Measurements from ENCODE around the gene SH3PXD2A.
A peak's percentile ranks its signal among the peaks of the same experiment; 100 is the strongest.

SH3PXD2A gene

DNA sequence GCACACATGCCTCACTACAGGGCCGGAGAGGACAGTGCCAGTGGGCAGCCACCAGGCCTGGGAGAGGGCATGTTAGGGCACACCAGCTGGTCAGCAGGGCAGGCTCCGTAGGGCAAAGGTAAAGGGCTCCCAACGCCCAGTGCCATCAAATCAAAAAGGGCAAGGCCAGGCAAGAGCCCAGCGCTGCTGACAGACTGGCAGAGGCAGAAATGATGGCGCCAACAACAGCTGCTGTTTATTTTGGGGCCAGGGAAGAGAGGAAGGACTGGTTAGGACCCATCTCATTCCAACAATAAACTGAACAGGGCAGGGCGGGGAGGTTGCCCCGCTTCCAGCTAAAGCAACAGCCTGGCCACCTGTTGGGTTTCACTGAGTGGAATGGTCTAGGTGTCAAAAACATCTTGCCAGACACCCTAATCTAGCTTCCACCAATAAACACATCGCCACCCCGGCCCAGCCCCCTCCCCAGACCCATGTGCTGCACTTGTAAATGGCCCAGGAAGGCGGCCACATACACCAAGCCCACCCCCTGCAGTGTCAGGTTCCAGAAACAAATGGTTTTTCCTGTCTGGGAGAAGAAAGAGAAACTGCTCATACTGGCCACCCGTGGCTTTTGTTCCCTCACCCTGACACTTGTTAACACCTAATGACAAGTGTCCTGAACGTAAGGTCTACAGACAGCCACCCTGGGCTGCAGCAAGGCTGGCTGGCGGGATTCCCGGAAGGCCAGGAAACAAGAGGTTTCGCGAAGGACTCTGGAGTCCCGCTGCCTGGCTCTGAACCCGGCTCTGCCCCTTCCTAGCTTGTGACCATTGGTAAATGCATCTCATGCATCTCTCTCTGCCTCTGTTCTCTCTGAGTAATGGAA lies 15.3 kb downstream of the SH3PXD2A start:
- Histone ChIP-seq H3K4me1 (ENCODE audit: control insufficient read depth, insufficient read depth, low read length) (peaks cover 43% of the 10 kb centered on the region), H3K4me3 (ENCODE audit: low read length in 2 of 2) (no peak overlapping the region)

GRCh38 chr10:103839519-103839871 lies 15.9 kb downstream of the SH3PXD2A start:
- no peak overlapping the region for H3K27ac ChIP-seq (ENCODE audit: low read length)

More for the DNA sequence above, 15.3 kb downstream of the SH3PXD2A start:
- Histone ChIP-seq H3K9ac (ENCODE audit: low read length in 2 of 2) (no peak overlapping the region), H3K36me3 (ENCODE audit: control insufficient read depth in 2 of 2, insufficient read depth in 2 of 2, low read length in 2 of 2) (no peaks in the 10 kb centered on the region), H3K27ac (ENCODE audit: low read length) (no peak overlapping the region), H3K9me3 (ENCODE audit: control insufficient read depth in 2 of 2, low read length in 2 of 2) (no peaks in the 10 kb centered on the region), H3K27me3 (ENCODE audit: control insufficient read depth in 1 of 2, insufficient read depth in 2 of 2, low read length in 2 of 2) (no peaks in the 10 kb centered on the region)

DNA sequence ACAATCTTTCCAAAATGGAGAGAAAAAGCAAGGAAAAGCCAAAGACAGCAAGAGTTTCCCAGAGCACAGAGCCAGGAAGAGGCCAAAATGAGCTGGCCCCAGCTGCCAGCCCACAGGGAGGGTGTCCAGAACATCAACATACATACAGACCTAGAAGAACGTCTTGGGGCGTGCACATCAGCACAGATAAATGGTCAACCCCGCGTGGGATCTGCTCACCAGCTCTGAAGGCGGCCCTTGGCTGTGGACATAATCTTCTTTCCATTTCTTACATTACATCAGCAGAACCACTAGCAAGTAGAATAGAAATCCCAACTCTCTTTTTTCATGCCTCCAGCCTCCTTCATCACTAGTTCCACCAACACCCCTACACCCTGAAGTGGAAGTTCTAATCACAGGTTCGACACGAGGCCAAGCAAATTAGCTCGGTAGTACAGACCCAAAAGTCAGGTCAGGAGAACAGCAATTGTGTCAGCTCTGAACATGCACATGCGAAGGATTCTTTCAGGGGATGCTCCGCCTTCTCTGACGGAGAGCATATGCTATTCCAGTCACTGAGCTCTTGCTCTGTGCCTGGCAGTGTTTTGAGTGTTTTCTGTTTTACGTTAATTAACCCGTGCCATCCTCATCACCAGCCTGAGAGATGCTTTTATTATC lies 16.4 kb downstream of the SH3PXD2A start:
- Histone ChIP-seq H3K4me1 (ENCODE audit: control insufficient read depth, insufficient read depth, low read length) (peaks cover 46% of the 10 kb centered on the region), H3K9ac (ENCODE audit: low read length in 2 of 2) (no peak overlapping the region), H3K9me3 (ENCODE audit: control insufficient read depth in 2 of 2, low read length in 2 of 2) (no peaks in the 10 kb centered on the region), H3K36me3 (ENCODE audit: control insufficient read depth in 2 of 2, insufficient read depth in 2 of 2, low read length in 2 of 2) (no peaks in the 10 kb centered on the region), H3K4me3 (ENCODE audit: low read length in 2 of 2) (no peak overlapping the region), H3K27ac (ENCODE audit: low read length) (no peak overlapping the region), H3K27me3 (ENCODE audit: control insufficient read depth in 1 of 2, insufficient read depth in 2 of 2, low read length in 2 of 2) (no peaks in the 10 kb centered on the region)

More at GRCh38 chr10:103839519-103839871, 15.9 kb downstream of the SH3PXD2A start:
- Histone ChIP-seq H3K4me1 (ENCODE audit: control insufficient read depth, insufficient read depth, low read length) (peaks cover 46% of the 10 kb centered on the region), H3K4me3 (ENCODE audit: low read length in 2 of 2) (no peak overlapping the region), H3K9ac (ENCODE audit: low read length in 2 of 2) (no peak overlapping the region), H3K9me3 (ENCODE audit: control insufficient read depth in 2 of 2, low read length in 2 of 2) (no peaks in the 10 kb centered on the region), H3K27me3 (ENCODE audit: control insufficient read depth in 1 of 2, insufficient read depth in 2 of 2, low read length in 2 of 2) (no peaks in the 10 kb centered on the region), H3K36me3 (ENCODE audit: control insufficient read depth in 2 of 2, insufficient read depth in 2 of 2, low read length in 2 of 2) (no peaks in the 10 kb centered on the region)

GRCh38 chr10:103838070-103838395 lies 17.3 kb downstream of the SH3PXD2A start:
- no peak overlapping the region for H3K27ac ChIP-seq (ENCODE audit: low read length)
- H3K36me3 ChIP-seq (ENCODE audit: control insufficient read depth in 2 of 2, insufficient read depth in 2 of 2, low read length in 2 of 2): no peaks in the 10 kb centered on the region
- H3K4me3 ChIP-seq (ENCODE audit: low read length in 2 of 2): no peak overlapping the region
- no peak overlapping the region for H3K9ac ChIP-seq (ENCODE audit: low read length in 2 of 2)
- H3K27me3 ChIP-seq (ENCODE audit: control insufficient read depth in 1 of 2, insufficient read depth in 2 of 2, low read length in 2 of 2): no peaks in the 10 kb centered on the region
- H3K4me1 ChIP-seq (ENCODE audit: control insufficient read depth, insufficient read depth, low read length): peaks cover 37% of the 10 kb centered on the region
- no peaks in the 10 kb centered on the region for H3K9me3 ChIP-seq (ENCODE audit: control insufficient read depth in 2 of 2, low read length in 2 of 2)

DNA sequence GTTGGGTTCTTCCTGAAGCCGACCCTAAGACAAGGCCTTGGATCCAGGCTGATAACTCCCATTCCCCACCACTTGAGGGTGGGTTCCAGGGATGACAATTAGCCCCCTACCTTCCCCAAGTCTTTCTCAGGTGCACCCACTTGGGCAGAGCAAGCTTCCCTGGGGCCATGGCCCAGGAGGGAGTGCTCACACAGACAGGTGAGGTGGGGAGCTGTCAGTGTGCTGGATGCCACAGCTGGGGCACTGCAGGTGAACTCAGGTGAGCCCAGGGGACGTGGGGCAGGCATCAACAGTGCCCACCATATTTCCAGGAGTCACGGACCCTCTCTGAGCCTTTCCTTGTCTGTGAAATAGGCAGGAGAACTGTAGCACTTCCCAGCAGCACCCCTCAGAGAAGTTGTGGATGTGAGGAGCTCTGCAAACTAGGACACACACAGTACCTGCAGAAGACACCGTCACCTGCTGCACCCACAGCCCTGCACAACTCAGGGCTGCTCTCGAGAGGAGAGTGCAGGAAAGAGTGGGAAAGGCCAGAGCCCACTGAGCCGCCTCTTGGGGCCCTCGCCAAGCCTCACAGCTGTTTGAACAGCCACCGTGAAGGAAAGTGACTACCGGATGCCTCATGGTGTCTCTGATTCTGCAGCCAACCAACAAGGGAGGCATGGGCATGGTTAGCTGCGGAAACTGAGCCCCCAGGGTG lies 17.9 kb downstream of the SH3PXD2A start:
- Histone ChIP-seq H3K27me3 (ENCODE audit: control insufficient read depth in 1 of 2, insufficient read depth in 2 of 2, low read length in 2 of 2) (no peaks in the 10 kb centered on the region), H3K27ac (ENCODE audit: low read length) (no peak overlapping the region), H3K4me1 (ENCODE audit: control insufficient read depth, insufficient read depth, low read length) (peaks cover 36% of the 10 kb centered on the region), H3K9me3 (ENCODE audit: control insufficient read depth in 2 of 2, low read length in 2 of 2) (no peaks in the 10 kb centered on the region), H3K36me3 (ENCODE audit: control insufficient read depth in 2 of 2, insufficient read depth in 2 of 2, low read length in 2 of 2) (no peaks in the 10 kb centered on the region), H3K9ac (ENCODE audit: low read length in 2 of 2) (no peak overlapping the region), H3K4me3 (ENCODE audit: low read length in 2 of 2) (no peak overlapping the region)

DNA sequence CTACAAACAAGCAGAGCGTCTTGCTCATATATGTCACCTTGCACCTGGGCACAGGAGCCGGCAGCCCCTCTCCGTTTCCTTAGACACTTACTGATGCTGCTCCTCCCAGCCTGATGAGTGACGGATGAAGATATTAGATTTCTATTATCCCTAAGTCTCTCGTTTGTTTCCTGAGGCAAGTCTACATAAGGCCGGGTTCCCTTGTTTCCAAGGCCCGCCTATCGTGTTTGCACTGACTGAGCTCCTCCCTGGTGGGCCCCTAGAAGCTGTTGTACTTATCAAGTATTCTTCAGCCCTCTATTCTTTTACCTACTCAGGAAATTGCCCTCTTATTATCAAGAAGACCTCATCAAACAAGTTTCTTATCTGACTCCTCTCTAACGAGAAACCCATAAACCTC lies 18.5 kb downstream of the SH3PXD2A start:
- Histone ChIP-seq H3K4me1 (ENCODE audit: control insufficient read depth, insufficient read depth, low read length) (peaks cover 36% of the 10 kb centered on the region), H3K9me3 (ENCODE audit: control insufficient read depth in 2 of 2, low read length in 2 of 2) (no peaks in the 10 kb centered on the region), H3K36me3 (ENCODE audit: control insufficient read depth in 2 of 2, insufficient read depth in 2 of 2, low read length in 2 of 2) (no peaks in the 10 kb centered on the region), H3K9ac (ENCODE audit: low read length in 2 of 2) (no peak overlapping the region), H3K27ac (ENCODE audit: low read length) (no peak overlapping the region), H3K27me3 (ENCODE audit: control insufficient read depth in 1 of 2, insufficient read depth in 2 of 2, low read length in 2 of 2) (no peaks in the 10 kb centered on the region), H3K4me3 (ENCODE audit: low read length in 2 of 2) (no peak overlapping the region)

- peak overlapping the region; percentile 46 for H3K27ac ChIP-seq (ENCODE audit: low read length)
- peaks cover 36% of the 10 kb centered on the region for H3K4me1 ChIP-seq (ENCODE audit: control insufficient read depth, insufficient read depth, low read length)
- no peak overlapping the region for H3K9ac ChIP-seq (ENCODE audit: low read length in 2 of 2)
- no peaks in the 10 kb centered on the region for H3K9me3 ChIP-seq (ENCODE audit: control insufficient read depth in 2 of 2, low read length in 2 of 2)
- no peaks in the 10 kb centered on the region for H3K36me3 ChIP-seq (ENCODE audit: control insufficient read depth in 2 of 2, insufficient read depth in 2 of 2, low read length in 2 of 2)
- no peaks in the 10 kb centered on the region for H3K27me3 ChIP-seq (ENCODE audit: control insufficient read depth in 1 of 2, insufficient read depth in 2 of 2, low read length in 2 of 2)
- no peak overlapping the region for H3K4me3 ChIP-seq (ENCODE audit: low read length in 2 of 2)
Observed at GRCh38 chr10:103836273-103836672, 19.1 kb downstream of the SH3PXD2A start.

DNA sequence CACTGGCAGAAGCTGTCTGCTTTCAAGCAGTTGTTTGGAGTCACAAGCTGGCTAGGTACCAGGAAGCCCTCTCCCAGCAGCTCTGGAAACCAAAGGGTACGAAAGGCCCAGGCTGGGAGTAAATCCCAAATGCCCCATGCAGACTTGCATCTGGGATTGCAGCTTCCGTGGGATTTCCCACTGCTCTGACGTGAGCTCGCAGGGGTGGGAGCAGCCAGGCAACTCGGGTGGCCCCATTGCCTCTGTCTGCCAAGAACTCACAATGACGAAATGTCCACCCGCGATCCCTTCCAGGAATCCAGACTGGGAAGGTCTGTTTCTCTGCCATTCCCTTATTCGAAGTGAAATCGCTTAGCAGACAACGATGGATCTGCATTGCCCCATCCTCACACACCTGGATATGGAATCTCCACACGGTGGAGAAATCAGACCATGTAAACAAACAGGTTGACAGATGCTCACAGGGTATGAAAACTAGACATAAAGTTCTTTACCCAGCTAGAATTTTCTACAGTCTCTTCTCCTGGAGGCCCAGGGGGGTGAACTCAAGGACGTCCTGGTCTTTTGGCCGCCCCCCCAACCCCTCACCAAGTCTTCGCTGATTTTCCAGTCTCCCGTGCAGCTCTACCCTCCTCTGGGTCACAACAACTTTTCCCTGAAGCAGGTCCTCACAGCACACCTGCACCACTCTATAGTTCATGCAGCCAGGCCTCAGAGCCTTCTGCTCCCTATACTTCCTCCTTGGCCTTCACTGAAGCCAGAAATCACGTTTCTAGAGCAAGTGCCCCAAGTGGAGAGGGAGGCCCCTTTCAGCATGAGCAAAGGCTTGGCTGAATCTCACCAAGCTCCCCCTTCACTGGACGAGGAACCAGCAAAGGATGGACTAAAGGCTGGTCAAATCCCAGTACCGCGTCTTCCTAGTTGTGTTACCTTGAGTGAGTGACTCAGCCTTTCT lies 20.0 kb downstream of the SH3PXD2A start:
- peak overlapping the region; percentile 49 for H3K27ac ChIP-seq (ENCODE audit: low read length)
- peaks cover 35% of the 10 kb centered on the region for H3K4me1 ChIP-seq (ENCODE audit: control insufficient read depth, insufficient read depth, low read length)
- H3K36me3 ChIP-seq (ENCODE audit: control insufficient read depth in 2 of 2, insufficient read depth in 2 of 2, low read length in 2 of 2): no peaks in the 10 kb centered on the region

DNA sequence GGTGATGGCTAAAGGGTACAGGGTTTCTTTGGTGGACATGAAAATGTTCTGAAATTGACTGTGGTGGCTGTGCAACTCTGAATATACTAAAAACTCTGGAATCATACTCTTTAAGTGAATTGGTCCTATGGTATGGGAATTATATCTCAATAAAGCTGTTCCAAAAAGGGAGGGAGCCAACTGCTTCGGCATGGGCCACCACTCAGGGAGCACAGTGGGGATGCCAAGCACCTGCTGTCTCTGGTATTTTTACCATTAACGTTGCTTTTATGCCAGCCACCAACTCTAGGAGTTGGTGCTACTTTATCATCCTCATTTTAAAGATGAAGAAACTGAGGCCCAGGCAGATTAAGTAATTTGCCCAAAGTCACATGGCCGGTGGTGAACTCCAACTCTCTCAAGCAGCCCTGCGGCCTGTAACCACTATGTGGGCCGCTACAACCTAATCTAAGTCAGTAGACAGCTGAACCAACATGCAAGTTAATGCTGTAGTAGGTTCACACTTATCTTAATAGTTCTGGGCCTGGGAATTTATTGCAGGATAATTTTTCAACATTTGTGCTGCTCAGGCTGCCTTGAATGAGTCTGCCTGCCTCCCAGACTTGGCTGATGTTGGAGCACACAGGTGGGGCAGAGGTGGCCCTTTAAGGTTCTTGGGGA lies 20.8 kb downstream of the SH3PXD2A start:
- no peaks in the 10 kb centered on the region for H3K36me3 ChIP-seq (ENCODE audit: control insufficient read depth in 2 of 2, insufficient read depth in 2 of 2, low read length in 2 of 2)
- peaks cover 28% of the 10 kb centered on the region for H3K4me1 ChIP-seq (ENCODE audit: control insufficient read depth, insufficient read depth, low read length)
- no peaks in the 10 kb centered on the region for H3K27me3 ChIP-seq (ENCODE audit: control insufficient read depth in 1 of 2, insufficient read depth in 2 of 2, low read length in 2 of 2)
- peak overlapping the region; percentile 49 for H3K27ac ChIP-seq (ENCODE audit: low read length)
- H3K9me3 ChIP-seq (ENCODE audit: control insufficient read depth in 2 of 2, low read length in 2 of 2): no peaks in the 10 kb centered on the region
- no peak overlapping the region for H3K9ac ChIP-seq (ENCODE audit: low read length in 2 of 2)
- H3K4me3 ChIP-seq (ENCODE audit: low read length in 2 of 2): no peak overlapping the region

More for the DNA sequence above, 20.0 kb downstream of the SH3PXD2A start:
- H3K9me3 ChIP-seq (ENCODE audit: control insufficient read depth in 2 of 2, low read length in 2 of 2): no peaks in the 10 kb centered on the region
- no peak overlapping the region for H3K9ac ChIP-seq (ENCODE audit: low read length in 2 of 2)
- H3K4me3 ChIP-seq (ENCODE audit: low read length in 2 of 2): peak overlapping the region in 1 of 2 donors; percentile 8
- no peaks in the 10 kb centered on the region for H3K27me3 ChIP-seq (ENCODE audit: control insufficient read depth in 1 of 2, insufficient read depth in 2 of 2, low read length in 2 of 2)
